ENCODE results near the gene GLRX.
"Not testable (repeated sequence)": the region's sequence is repeated elsewhere in the genome, so short reads cannot be mapped to it uniquely, and the experiment has no call there.

Gene GLRX

GRCh38 chr5:95826949-95827891 is 4.7 kb upstream of the GLRX start:
- DNase-seq (ENCODE audit: low read depth) = no peak

GRCh38 chr5:95825495-95825894 is 3.0 kb upstream of the GLRX start:
- no peak for DNase-seq (ENCODE audit: low read depth)

GRCh38 chr5:95824747-95825146 is 2.2 kb upstream of the GLRX start:
- no peak for DNase-seq (ENCODE audit: low read depth)

- no peak for DNase-seq (ENCODE audit: low read depth)
Observed at GRCh38 chr5:95823738-95824609, 1.4 kb upstream of the GLRX start.

- no peak for DNase-seq (ENCODE audit: low read depth)
Observed at GRCh38 chr5:95823218-95823737, 752 bp upstream of the GLRX start.

- no peak for DNase-seq (ENCODE audit: low read depth)
Observed at GRCh38 chr5:95822043-95822541, 434 bp downstream of the GLRX start.

- no peak for DNase-seq (ENCODE audit: low read depth)
Observed at GRCh38 chr5:95821110-95822021, 1.2 kb downstream of the GLRX start.

- no peak for DNase-seq (ENCODE audit: low read depth)
Observed at GRCh38 chr5:95818181-95819147, 4.1 kb downstream of the GLRX start.

- no peak for DNase-seq (ENCODE audit: low read depth)
Observed at GRCh38 chr5:95817430-95817829, 5.1 kb downstream of the GLRX start.

- DNase-seq (ENCODE audit: low read depth) = no peak
Observed at GRCh38 chr5:95816776-95817175, 5.8 kb downstream of the GLRX start.

- DNase-seq (ENCODE audit: low read depth) = no peak
Observed at GRCh38 chr5:95816341-95816740, 6.2 kb downstream of the GLRX start.

GRCh38 chr5:95815155-95815729 is 7.3 kb downstream of the GLRX start:
- no peak for DNase-seq (ENCODE audit: low read depth)

- not testable (repeated sequence) for DNase-seq (ENCODE audit: low read depth)
Observed at GRCh38 chr5:95813035-95813434, 9.5 kb downstream of the GLRX start.

GRCh38 chr5:95812074-95812471 is 10.5 kb downstream of the GLRX start:
- no peak for DNase-seq (ENCODE audit: low read depth)

GRCh38 chr5:95811461-95812073 is 11.0 kb downstream of the GLRX start:
- DNase-seq (ENCODE audit: low read depth) = not testable (repeated sequence)

GRCh38 chr5:95811126-95811423 is 11.5 kb downstream of the GLRX start:
- not testable (repeated sequence) for DNase-seq (ENCODE audit: low read depth)

- no peak for DNase-seq (ENCODE audit: low read depth)
Observed at GRCh38 chr5:95810305-95811125, 12.0 kb downstream of the GLRX start.

GRCh38 chr5:95809414-95809960 is 13.0 kb downstream of the GLRX start:
- no peak for DNase-seq (ENCODE audit: low read depth)

Measured in stimulated activated CD8-positive, alpha-beta memory T cell treated with anti-CD3 and anti-CD28 coated beads, Interleukin-12 subunit alpha, Interleukin-12 subunit beta, amount 100 ng/mL, for 1 hour (primary cell).